Subcutaneous abdominal adipose tissue (tissue), 5 donors: Measurements from ENCODE around the gene ERC2.

Source experiments
- H3K27ac ChIP-seq: one replicate; pipeline ENCODE4 v1.7.0; 2013; ENCODE audit warnings: low read depth, mild to moderate bottlenecking, inconsistent platforms, low read length, moderate library complexity
- H3K27me3 ChIP-seq, 5 donors: one replicate each; pipeline ENCODE4 v1.7.0; 2013; ENCODE audit warnings: low read length in 5 of 5, inconsistent platforms in 1 of 5; ENCODE audit not compliant: control insufficient read depth in 5 of 5, insufficient read depth in 4 of 5
- H3K36me3 ChIP-seq, 5 donors: one replicate each; pipeline ENCODE4 v1.7.0; 2013; ENCODE audit warnings: low read length in 5 of 5; ENCODE audit not compliant: control insufficient read depth in 5 of 5, insufficient read depth in 5 of 5
- H3K4me1 ChIP-seq, 5 donors: one replicate each; pipeline ENCODE4 v1.7.0; 2013; ENCODE audit warnings: low read length in 5 of 5, mild to moderate bottlenecking in 3 of 5, moderate library complexity in 1 of 5; ENCODE audit not compliant: control insufficient read depth in 5 of 5, insufficient read depth in 5 of 5
- H3K4me3 ChIP-seq, 5 donors: one replicate each; pipeline ENCODE4 v1.7.0; 2013; ENCODE audit warnings: low read length in 5 of 5, low read depth in 1 of 5
- H3K9ac ChIP-seq, 5 donors: one replicate each; pipeline ENCODE4 v1.7.0; 2013; ENCODE audit warnings: low read length in 5 of 5, mild to moderate bottlenecking in 4 of 5, moderate library complexity in 3 of 5
- H3K9me3 ChIP-seq, 5 donors: one replicate each; pipeline ENCODE4 v1.7.0; 2013; ENCODE audit warnings: low read length in 5 of 5; ENCODE audit not compliant: control insufficient read depth in 5 of 5
- donor health status: healthy.
- donor health status: healthy.
- donor health status: healthy.
- donor health status: healthy.
- donor health status: healthy.

Gene ERC2

DNA sequence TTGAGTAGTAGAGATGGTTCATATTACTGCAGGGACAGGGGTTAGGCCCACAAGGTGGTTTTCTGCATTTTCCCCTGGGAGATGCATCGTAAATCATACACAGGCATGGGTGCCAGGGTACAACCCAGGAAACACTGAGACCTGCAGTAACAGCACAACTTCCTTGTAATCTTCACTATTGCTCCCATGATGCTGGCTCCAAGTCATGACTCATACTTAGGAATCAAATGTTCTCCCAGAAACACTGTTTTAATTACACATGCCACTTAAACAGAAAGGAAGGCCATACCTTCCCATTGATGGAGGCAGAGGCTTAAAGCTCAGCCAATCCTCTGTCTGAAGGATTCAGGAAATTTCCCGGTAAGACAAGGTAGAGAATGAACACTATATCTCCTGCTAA lies 106.5 kb downstream of the ERC2 start:
- H3K9me3 ChIP-seq = no peaks in the 10 kb centered on the region
- no peak overlapping the region for H3K9ac ChIP-seq
- no peaks in the 10 kb centered on the region for H3K36me3 ChIP-seq
- no peaks in the 10 kb centered on the region for H3K27me3 ChIP-seq
- peaks cover 0 to 14% (median 7%) of the 10 kb centered on the region in 5 donors for H3K4me1 ChIP-seq
- H3K27ac ChIP-seq = no peak overlapping the region
- H3K4me3 ChIP-seq = no peak overlapping the region

GRCh38 chr3:56357266-56357665 lies 111.0 kb downstream of the ERC2 start:
- Histone ChIP-seq H3K27me3 (no peaks in the 10 kb centered on the region), H3K4me3 (no peak overlapping the region), H3K9me3 (no peaks in the 10 kb centered on the region), H3K4me1 (no peaks in the 10 kb centered on the region), H3K9ac (no peak overlapping the region), H3K27ac (no peak overlapping the region), H3K36me3 (no peaks in the 10 kb centered on the region)

DNA sequence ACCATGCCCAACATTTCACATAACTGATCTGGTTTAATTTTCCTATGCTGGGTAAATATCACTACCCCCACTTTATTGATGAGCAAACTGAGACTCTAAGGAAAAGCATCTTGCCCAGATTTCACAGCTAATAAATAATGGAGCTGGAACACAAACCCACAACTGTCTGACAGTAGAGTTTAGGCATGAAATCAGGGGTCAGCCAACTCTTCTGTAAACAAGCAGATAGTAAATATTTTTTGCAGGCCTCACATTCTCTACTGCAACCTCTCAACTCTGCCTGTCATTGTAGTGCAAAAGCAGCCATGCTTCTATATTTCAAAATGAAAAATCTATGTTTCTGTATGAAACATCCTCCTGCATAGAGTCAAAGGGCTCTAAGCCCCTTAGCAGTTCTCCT lies 111.5 kb downstream of the ERC2 start:
- no peak overlapping the region for H3K27ac ChIP-seq
- no peak overlapping the region for H3K4me3 ChIP-seq
- H3K4me1 ChIP-seq = no peaks in the 10 kb centered on the region
- H3K36me3 ChIP-seq = no peaks in the 10 kb centered on the region
- no peaks in the 10 kb centered on the region for H3K9me3 ChIP-seq
- H3K27me3 ChIP-seq = no peaks in the 10 kb centered on the region
- no peak overlapping the region for H3K9ac ChIP-seq

DNA sequence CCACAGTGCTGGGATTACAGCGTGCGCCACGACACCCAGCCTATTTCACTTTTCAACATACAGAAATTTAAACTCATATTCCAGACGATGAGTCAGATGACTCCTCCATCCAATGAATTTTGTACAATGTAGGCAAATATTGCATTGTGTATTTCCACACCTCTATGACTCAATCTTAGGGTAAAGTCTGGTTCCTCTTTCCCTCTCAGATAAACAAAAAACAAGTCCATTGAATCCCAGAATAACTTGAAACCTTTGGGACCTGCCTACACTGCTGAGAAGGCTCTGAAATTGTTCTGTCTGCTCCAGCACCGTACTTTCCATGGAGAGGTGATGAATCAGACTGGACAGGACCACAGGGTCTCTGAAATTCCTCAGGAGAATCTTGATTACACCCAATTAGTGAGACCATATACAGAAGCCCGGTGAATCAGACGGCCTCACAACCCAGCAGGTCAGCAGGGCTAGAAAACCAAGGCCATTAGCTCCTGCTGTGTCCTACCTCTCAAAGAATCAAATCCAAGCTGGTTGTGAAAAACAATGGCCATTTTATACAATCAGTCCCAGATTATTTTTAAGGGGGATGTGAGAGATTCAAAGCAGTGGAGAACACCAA lies 112.6 kb downstream of the ERC2 start:
- Histone ChIP-seq H3K9ac (no peak overlapping the region), H3K36me3 (no peaks in the 10 kb centered on the region), H3K27me3 (no peaks in the 10 kb centered on the region), H3K4me1 (no peaks in the 10 kb centered on the region), H3K9me3 (no peaks in the 10 kb centered on the region), H3K4me3 (no peak overlapping the region), H3K27ac (no peak overlapping the region)

GRCh38 chr3:56351537-56351936 lies 116.7 kb downstream of the ERC2 start:
- Histone ChIP-seq H3K9me3 (no peaks in the 10 kb centered on the region), H3K27ac (no peak overlapping the region), H3K4me1 (no peaks in the 10 kb centered on the region), H3K4me3 (no peak overlapping the region), H3K36me3 (no peaks in the 10 kb centered on the region), H3K27me3 (no peaks in the 10 kb centered on the region), H3K9ac (no peak overlapping the region)

DNA sequence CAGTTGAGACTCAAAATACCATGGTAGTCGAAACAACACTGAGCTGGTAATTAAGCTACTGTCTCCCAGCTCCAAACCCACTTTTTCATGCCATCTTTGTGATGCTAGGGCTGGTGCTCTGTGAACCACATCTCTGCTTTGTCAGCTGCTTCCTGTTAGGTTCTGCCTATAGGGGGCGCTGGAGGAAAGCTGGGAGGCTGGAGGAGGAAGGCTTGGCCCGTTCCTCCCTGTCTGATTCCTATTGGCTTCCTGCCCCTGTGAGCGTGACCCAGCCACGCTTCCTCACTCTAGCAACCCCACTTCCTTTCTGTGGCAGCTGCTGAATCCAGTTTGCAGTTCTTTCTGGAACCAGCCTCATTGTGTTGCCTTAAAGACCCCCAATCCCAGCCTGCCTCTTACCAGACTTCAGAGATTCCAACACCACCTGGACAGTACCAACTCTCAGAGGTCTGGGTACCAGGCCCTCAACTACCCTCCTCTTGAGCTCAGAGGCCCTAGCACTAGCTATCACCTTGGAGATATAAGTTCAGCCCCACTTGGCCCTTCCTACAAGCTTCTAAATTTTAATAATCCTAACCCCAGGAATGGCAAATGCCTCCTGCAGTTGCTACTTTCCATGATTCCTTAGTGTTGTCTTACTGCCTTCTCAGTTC lies 120.9 kb downstream of the ERC2 start:
- H3K36me3 ChIP-seq = no peaks in the 10 kb centered on the region
- no peak overlapping the region for H3K27ac ChIP-seq
- no peak overlapping the region for H3K4me3 ChIP-seq
- H3K4me1 ChIP-seq = no peaks in the 10 kb centered on the region
- H3K9me3 ChIP-seq = no peaks in the 10 kb centered on the region
- H3K9ac ChIP-seq = no peak overlapping the region
- no peaks in the 10 kb centered on the region for H3K27me3 ChIP-seq

DNA sequence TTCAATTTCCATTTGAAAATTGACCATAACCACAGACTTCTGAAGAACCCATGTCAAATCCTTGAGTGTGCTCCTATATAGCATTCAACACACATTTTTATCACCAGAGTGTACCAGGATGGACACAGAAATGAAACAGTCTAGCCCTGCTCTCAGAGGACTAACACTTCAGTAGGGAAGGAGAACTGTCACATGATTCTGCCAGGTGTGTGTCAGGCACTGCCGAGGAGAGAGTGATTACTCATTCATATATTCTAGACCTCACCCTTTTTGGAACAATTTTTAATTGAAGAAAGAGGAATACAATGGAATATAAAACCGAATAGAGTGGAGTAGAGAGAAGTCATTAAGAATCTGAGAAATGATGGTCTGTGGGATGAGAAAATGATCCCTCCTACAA lies 125.8 kb downstream of the ERC2 start:
- no peak overlapping the region for H3K9ac ChIP-seq
- no peaks in the 10 kb centered on the region for H3K4me1 ChIP-seq
- peaks cover 0 to 8% (median 0%) of the 10 kb centered on the region in 5 donors for H3K27me3 ChIP-seq
- H3K9me3 ChIP-seq = no peaks in the 10 kb centered on the region
- no peak overlapping the region for H3K27ac ChIP-seq
- no peak overlapping the region for H3K4me3 ChIP-seq
- no peaks in the 10 kb centered on the region for H3K36me3 ChIP-seq

DNA sequence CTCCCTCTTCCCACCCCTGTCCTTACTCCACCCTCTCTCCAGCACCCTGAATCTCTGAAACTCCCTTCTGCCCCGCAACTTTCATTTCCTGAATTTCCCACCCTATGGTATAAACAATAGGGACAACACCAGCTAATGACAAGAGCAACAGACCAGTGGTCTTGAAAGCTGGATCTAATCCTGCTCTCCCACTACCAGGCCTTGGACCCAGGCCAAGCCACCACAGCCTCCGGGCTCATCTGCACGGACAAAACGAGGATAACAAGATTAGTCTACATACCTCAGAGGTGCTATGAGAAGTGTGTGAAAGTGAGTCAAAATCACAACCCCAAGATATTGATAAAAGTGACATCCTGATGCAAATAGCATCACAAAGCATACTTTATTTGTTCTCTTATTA lies 128.6 kb downstream of the ERC2 start:
- Histone ChIP-seq H3K9ac (no peak overlapping the region), H3K36me3 (no peaks in the 10 kb centered on the region), H3K27me3 (peaks cover 0 to 8% (median 0%) of the 10 kb centered on the region in 5 donors), H3K9me3 (no peaks in the 10 kb centered on the region), H3K4me3 (no peak overlapping the region), H3K4me1 (no peaks in the 10 kb centered on the region), H3K27ac (no peak overlapping the region)

DNA sequence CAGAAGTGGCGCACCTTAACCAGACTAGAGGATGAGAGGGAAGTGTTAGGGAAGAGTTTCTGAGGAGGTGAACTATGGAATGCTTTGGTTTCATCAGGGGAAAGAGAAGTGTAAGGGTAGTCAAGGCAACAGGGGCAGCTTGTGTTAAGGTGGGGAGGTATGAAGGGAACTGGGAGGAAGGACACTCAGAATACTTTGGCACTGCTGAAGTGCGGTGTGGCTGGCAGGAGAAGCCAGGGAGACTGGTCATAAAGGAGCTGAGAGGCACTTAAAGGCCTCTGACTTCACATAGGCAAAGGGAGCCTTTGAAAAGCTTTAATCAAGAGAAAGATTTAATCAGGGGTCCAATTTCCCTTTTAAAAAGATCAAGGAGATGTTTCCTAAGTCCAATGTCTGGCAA lies 129.0 kb downstream of the ERC2 start:
- H3K27ac ChIP-seq = no peak overlapping the region
- H3K27me3 ChIP-seq = peaks cover 0 to 8% (median 0%) of the 10 kb centered on the region in 5 donors
- H3K9ac ChIP-seq = no peak overlapping the region
- H3K4me3 ChIP-seq = no peak overlapping the region
- no peaks in the 10 kb centered on the region for H3K36me3 ChIP-seq
- H3K9me3 ChIP-seq = no peaks in the 10 kb centered on the region
- H3K4me1 ChIP-seq = no peaks in the 10 kb centered on the region

GRCh38 chr3:56336023-56336422 lies 132.2 kb downstream of the ERC2 start:
- no peak overlapping the region for H3K27ac ChIP-seq
- no peaks in the 10 kb centered on the region for H3K36me3 ChIP-seq
- H3K4me1 ChIP-seq = no peaks in the 10 kb centered on the region
- H3K27me3 ChIP-seq = peaks cover 0 to 5% (median 0%) of the 10 kb centered on the region in 5 donors
- H3K9ac ChIP-seq = no peak overlapping the region
- H3K4me3 ChIP-seq = no peak overlapping the region
- no peaks in the 10 kb centered on the region for H3K9me3 ChIP-seq
